DMS53 treated with DMSO at 0.1 percent for 48 hours (cell line): ENCODE measurements around the gene MDP1.
"Not testable (repeated sequence)": the region's sequence is repeated elsewhere in the genome, so short reads cannot be mapped to it uniquely, and the experiment has no call there.

ENCODE experiments used
- DNase-seq: peaks from one replicate; lab custom pipeline; 2025; ENCODE audit not compliant: unreplicated experiment; lab: John Stamatoyannopoulos, UW

Gene MDP1

DNA sequence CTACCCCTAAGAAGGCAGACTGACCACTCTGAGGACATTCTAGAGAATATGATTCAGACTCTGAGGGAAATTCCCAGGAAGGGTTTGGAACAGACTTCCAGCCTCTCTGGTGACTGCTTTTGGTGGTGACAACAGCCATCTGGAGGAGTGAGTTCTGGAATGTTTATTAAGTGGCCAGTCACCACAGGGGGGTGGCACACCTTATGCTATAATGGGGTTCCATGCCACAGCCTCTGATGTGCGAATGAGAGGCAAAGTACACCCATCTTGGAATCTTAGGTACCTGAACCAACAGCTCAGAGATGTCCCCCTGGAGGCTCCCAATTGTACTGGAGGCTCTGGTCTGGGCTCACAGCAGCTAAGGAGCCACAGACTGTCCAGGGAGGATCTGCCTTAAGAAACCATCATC, 36.0 kb upstream of the MDP1 start:
- DNase-seq: no peak

DNA sequence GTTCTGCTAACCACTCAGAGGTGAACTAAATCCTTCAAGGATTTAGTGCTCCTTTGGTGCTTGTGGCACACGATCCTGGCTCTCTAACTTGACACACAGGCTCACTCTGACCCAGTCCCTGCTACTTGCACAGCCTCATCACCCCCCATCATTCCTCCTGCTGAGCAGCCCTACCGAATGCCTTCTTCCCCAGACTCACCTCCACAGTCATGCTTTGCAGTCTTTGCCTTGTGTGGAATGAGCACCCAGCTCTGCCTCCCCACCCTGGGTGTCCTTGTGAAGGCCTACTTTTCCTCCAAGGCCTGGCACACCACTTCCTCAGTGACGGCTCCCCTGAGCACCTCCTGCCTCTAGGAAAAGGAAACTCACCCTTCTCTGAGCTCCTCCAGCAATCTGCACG, 34.5 kb upstream of the MDP1 start:
- no peak for DNase-seq

DNA sequence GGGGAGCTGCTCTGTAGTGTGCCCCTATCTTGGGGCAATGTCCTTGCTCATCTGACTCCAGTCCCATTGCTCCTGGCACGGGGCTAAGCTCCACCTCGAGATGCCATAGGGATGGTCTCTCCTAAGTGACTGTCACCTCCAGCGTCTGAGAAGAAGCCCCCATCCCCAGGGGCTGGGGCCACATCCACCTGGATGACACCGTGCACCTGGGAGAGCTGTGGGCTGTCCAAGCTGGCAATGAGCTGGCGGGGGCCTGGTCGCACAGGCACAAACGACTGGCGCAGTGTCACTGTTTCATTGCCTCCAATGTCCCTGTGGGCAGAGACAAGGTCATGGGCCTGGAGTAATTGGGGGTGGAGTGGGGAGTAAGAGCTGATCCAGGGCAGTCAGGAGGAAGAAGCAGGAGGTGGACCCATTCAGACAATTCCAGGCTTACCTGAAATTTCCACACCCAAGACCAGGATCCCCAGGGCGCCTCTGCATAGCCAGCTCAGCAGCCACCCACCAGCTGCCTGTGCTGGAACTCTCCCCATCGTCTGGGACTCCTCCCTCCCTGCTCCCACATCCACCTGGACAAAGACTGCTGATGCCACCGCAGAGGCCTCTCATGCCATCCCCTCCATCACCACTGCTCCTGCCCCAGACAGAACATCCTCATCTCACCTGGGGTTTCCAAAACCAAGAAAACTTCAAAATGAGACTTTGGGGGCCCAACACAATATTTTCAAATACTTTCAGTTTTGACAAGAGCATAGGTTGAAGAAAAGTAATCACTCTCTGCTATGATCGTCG, 33.6 kb upstream of the MDP1 start:
- no peak for DNase-seq

DNA sequence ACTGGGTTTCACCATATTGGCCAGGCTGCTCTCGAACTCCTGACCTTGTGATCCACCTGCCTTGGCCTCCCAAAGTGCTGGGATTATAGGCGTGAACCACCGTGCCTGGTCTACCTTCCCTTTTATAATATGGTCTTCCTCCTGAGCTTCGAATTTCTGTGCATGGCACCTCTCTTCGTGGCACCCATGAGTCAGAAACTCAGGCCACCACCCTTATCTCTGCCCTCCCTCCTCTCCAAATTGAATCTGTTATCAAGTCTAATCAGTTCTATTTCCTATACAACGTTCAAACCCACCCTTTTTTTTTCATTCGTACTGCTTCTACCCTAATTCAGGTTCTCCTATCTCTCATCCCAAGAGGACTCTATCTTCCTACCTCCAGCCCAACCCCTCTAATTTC, 31.6 kb upstream of the MDP1 start:
- DNase-seq: no peak

DNA sequence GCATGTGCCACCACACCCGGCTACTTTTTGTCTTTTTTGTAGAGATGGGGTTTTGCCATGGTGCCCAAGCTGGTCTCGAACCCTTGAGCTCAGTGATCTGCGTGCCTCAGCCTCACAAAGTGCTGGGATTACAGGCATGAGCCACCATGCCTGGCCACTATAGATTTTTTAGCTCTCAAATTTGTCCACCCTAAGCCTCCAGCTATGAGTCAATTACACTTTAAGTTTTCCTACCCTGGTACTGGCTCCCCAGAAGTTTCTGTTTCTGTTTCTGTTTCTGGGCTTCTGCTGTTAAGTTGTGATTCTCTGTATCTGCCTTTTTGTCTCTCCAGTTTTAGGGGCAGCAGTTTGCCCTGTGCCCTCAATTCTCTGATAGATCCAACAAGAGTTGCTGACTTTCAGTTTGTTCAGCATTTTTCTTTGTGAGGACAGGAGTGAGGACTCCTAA, 30.9 kb upstream of the MDP1 start:
- no peak for DNase-seq

DNA sequence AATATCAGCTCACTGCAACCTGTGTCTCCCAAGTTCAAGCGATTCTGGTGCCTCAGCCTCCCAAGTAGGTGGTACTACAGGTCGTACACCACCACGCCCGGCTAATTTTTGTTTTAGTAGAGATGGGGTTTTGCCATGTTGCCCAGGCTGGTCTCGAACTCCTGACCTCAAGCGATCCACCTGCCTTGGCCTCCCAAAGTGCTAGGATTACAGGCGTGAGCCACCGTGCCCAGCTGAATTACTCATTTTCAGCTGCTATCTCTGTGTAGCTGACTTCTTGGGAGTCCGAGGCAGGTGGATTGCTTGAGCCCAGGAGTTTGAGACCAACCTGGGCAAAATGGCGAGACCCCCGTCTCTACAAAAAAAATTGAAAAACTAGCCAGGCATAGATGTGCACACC, 29.5 kb upstream of the MDP1 start:
- not testable (repeated sequence) for DNase-seq

DNA sequence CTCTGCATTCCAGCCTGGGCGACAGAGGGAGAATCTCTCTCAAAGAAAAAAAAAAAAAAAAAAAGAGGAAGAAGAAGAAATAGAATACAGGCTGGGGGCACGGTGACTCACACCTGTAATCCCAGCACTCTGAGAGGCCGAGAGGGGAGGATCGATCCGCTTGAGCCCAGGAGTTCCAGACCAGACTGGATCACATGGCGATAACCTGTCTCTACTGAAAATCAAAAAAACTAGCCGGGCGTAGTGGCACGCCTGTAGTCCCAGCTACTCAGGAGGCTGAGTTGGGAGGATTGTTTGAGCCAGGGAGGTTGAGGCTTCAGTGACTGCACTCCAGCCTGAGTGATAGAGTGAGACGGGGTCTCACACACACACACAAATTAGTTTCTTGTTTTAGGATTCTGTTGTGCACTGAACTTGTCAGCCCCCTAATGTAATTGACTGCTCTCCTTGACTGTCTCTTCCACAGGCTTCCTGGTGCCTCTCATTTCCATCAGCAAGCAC, 27.5 kb upstream of the MDP1 start:
- peak; percentile 47 for DNase-seq

DNA sequence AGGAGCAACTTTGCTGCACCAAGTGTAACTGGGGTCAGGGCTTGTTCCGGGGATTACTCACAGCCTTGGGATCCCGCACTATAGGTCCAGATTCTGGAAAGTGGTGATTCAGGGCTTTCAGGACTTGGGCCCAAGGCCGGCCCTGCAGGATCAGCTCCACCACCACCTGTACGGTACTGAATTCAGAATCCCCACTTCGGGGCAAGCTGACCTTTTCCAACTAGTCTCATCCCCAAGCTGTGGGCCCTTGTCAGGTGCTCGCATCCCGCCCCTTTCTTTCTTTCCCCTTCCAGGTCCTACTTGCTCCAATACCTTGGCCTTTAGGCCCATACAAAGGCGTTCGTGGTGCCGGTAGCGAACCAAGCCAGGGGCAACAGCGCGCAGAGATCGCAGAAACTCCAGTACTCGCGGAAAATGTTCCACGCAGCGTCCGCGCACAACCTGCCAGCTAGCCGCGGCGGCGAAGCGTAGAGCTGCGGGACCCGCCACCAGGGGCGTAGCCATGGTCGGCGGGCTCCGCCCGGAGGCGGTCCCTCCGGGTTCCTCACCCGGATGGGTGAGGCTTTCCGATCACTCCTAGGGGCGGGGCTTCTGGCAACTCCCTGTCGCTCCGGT, 26.1 kb upstream of the MDP1 start:
- peak; percentile 83 for DNase-seq

DNA sequence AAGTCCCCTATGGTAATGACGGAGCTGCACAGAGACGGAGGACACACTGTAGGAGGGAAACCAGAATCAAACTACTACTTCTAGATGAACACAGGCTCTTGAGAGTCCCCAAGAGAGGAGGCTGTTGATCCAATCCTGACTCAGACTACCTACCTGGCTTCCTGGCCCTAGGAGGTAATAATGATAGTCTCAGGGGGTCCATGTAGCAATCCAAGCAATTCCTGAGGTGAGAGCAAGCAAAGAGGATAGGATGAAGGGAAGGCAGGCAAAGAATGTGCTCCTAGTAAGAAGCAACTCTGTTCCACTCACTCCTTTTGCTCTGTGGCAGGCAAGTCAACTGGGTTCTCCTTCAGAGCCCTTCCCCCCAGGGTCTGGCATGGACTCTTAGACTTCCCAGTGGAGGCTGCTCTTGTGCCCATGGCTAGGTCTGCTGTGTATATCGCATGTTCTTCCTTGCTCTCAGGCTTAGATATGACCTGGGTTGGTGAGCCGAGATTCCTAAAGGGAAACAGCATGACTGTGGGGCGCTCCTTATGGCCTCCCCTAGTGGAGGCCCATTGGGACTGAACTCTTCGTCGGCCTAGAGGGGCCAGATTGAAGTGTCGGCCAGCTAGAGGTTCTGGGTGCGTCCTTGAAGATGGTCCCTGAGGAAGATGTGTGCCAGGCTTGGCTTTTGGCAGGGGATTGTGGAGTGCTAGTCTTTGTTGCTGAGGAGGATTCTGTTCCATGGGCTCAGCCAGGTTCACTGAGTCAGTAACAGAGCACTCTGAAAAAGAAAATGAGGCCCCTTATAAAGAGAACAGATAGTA, 24.4 kb upstream of the MDP1 start:
- DNase-seq: no peak

DNA sequence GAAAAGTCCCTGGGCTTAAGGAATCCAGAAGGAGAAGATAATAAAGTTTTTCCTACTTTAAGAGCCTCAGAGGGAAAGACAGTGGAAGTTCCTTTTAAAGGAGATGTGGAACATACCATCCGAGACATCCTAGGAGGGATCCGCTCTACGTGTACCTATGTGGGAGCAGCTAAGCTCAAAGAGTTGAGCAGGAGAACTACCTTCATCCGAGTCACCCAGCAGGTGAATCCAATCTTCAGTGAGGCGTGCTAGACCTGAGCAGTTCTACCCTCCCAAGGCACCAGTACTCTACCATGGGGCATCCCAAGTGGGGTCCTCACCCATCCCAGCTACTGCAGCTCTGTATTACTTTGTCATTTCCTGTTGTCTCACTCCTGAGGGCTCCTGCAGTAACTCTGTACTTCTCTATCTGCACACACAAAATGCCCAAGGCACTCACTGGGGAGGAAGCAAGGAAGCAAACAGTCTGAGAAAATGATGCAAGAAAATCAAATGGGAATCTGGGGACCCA, 22.7 kb upstream of the MDP1 start:
- DNase-seq: no peak

DNA sequence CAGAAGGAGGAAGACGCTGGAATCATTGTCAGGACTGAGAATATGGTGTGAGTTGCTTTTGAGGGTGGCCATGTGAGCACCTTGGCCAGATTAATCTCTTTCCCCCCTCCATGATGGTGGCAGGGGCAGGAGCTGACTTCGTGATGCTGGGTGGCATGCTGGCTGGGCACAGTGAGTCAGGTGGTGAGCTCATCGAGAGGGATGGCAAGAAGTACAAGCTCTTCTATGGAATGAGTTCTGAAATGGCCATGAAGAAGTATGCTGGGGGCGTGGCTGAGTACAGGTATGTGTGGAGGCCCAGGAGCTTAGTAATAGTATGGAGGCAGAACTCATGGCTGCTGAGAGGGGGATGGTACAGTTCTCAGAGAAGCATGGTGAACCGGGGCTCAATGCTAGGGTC, 22.3 kb upstream of the MDP1 start:
- no peak for DNase-seq

DNA sequence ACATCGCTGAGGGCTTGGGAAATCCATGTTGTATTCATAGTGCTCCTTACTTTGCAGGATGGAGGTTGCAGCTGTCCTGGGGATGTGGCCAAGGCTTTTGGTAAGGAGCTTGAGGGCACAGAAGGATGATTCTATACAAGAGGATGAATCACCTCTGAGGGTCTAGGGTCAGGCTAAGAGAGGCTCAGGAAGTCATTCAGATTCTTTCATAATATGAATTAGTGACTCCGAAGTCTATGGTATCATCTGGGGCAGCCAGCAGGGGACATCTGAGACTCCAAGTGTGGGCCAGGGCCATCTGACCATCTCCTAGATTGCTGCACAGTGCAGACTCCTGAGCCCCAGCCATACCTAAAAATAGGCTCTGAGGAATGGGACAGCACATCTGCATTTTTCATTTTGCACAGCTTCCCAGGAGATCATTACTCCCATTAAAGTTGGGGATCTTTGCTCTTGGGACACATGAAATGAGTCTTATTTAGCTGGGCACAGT, 21.6 kb upstream of the MDP1 start:
- no peak for DNase-seq

DNA sequence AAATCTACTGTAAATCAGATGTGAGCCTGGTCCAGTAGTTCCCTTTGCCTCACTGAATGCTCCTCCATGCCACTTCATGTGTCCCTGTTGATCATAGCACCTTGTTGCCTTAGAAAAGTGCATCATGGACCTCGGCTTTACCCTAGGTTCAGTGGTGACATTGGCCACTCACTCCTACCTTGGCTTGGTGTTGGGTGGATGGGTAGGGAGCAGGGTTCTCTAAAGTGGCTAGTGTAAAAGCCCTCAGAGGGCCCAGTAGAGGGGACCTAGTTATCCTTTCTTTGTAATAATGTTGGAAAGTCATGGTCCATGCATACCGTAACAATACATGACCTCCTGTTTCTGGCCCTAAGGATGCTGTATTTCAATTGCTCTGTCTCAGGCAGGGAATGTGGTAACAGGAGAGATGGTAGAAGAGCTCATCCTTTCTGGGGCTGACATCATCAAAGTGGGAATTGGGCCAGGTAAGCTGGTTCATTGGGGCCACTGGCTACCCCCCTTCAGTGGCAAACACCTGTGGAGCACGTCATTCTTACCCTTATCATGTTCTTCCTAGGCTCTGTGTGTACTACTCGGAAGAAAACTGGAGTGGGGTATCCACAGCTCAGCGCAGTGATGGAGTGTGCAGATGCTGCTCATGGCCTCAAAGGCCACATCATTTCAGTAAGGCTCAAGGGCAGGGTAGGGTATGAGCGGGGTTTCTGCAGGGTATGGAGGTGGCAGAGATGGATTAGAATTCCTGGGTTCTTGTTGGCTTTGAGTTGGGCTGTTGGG, 21.0 kb upstream of the MDP1 start:
- DNase-seq: no peak

DNA sequence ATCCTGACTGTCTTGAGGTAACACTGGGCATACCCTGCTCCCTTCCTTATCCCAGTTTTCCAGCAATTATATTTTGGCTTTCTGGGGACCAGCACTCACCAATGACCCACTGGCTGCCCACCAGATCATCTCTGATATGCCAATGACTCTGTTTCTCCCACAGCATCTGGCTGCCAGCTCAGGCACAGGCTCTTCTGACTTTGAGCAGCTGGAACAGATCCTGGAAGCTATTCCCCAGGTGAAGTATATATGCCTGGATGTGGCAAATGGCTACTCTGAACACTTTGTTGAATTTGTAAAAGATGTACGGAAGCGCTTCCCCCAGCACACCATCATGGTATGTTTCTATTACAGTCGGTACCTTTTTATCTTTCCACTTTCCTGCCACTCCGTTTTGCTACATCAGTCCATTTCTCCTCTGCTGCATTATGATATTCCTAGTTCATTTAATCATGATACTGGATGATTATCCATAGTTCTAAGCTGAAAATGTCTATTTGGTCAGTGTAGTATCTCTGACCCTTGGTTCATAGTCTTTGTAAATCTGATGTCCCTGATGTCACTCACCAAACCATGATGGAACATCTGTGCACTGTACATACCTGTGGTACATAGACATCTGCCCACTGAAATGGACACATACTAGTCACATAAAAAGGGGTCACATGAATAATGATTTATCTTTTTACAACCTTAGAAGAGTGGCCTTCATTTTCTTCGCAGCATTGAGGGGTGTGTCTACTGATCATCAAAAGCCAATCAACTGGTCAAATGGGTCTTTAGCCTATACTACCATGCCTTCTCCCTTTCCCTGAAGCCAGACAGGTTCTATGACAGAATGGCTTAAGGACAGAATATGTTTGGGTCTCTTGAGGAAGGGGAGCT, 20.2 kb upstream of the MDP1 start:
- no peak for DNase-seq

DNA sequence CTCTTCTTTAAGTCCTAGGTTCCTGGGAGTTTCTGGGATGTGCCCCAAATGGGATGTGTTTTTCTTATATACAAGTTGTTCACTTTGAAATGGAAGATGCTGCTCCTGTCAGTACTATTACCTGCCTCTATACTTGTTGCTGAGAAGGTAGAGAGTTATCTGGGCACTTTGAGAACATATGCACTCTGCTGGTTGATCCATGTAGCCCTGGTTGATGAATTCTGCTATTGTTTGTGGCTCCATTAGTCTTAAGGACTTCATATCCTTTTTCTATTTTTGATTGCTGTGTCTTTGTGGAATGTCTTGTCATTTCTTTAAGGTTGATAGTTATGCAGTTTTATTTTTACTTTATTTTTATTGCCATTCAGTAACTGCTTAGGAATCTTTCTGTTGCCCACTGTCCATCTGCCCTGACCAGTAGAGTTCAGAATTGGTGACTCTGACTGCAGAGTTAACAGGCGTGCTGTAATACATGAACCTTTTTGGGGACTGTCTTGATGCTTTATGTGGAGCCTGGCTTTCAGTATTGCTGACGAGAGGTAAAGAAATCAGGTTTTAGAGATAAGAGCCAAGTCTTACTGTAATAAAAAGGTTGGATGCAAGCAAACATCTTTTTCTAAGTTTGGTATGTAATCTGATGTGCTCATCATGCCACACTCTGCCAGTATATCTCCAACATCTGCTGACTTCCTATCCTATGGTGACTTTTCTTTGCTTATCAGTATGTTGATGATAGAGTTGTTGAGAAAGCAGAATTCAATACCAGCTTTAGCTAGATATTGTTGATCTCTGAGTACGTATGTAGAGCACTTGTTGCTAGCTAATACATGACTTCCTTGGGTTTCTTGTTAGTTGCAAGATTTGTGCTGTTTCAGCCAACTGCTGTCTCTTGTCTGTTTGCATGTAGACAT, 18.5 kb upstream of the MDP1 start:
- no peak for DNase-seq

DNA sequence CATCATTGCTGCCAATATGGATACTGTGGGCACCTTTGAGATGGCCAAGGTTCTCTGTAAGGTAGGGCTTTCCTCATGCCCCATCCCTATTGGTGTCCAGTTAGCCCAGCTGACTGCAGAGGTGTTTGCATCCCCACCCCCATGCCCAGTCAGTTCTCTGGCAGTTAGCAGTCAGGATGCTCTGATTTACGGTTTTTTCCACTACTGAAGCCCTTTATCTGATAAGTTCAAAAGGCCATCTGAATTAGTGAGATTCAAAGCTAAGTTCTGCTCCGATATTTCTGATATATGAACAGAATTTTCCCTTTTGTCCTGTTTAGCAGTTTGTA, 17.6 kb upstream of the MDP1 start:
- no peak for DNase-seq

DNA sequence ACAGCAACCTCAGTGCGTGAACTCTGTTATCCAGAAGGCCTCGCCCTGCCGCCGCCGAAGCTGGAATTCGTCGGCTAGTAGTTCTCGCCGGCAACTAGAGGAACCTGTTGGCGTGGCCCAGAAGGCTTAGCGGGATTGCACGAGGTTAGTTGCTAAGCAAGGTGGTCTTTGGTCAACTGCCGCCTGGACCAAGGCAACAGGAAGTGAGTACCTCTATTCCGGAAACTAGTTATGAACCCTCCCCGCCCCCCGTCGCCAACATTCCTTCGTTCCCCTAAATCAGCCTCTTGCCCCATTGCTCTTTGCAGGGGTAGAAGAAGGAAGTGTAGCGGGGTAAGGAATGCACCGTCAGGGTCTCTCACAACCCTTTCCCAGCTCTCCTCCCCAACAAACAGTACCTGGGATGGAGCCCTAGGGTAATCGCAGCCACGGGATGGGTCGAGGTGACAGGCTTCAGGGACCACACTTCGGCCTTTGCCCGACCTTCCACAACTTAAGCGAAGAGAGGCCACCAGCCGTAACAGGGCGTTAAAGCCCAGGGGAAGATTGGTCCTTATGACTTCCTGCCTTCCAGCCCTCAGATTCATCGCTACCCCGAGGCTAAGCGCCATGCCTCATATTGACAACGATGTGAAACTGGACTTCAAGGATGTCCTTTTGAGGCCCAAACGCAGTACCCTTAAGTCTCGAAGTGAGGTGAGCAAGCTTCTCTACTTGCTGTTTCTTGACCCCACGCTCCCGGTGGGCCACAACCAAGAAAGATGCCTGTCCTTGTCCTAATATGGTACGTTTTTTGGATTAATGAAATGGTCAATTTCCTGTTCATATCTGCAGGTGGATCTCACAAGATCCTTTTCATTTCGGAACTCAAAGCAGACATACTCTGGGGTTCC, 17.0 kb upstream of the MDP1 start, which contains the start of gene GMPR2:
Gene GMPR2, plus strand, starts transcription at position 285 of the 893 bp plus-strand sequence. Its CDS starts 325 bp downstream, at position 610.
- DNase-seq: no peak
